Renal cortical epithelial cell (primary cell): Measurements from ENCODE around the gene TBCEL. TPM values are rescaled to one million over a fixed set of nuclear protein-coding genes. Genes with fewer than 3 reads are reported as not detected.
"Not testable (repeated sequence)": the region's sequence is repeated elsewhere in the genome, so short reads cannot be mapped to it uniquely, and the experiment has no call there.

Source experiments
- DNase-seq: peaks from one replicate; pipeline ENCODE4 v3.0.0-alpha.2; 2011; ENCODE audit warnings: low read depth
- total RNA-seq: library from RNA; depleted of rRNA; stranded (reverse); fragments of >200 nt; gene quantifications from 2 replicates; pipeline ENCODE4 v1.2.3, GENCODE V29; 2014

TBCEL gene, protein sequence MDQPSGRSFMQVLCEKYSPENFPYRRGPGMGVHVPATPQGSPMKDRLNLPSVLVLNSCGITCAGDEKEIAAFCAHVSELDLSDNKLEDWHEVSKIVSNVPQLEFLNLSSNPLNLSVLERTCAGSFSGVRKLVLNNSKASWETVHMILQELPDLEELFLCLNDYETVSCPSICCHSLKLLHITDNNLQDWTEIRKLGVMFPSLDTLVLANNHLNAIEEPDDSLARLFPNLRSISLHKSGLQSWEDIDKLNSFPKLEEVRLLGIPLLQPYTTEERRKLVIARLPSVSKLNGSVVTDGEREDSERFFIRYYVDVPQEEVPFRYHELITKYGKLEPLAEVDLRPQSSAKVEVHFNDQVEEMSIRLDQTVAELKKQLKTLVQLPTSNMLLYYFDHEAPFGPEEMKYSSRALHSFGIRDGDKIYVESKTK
- total RNA-seq, result 15.5 and 44.4 TPM in 2 replicates

DNA sequence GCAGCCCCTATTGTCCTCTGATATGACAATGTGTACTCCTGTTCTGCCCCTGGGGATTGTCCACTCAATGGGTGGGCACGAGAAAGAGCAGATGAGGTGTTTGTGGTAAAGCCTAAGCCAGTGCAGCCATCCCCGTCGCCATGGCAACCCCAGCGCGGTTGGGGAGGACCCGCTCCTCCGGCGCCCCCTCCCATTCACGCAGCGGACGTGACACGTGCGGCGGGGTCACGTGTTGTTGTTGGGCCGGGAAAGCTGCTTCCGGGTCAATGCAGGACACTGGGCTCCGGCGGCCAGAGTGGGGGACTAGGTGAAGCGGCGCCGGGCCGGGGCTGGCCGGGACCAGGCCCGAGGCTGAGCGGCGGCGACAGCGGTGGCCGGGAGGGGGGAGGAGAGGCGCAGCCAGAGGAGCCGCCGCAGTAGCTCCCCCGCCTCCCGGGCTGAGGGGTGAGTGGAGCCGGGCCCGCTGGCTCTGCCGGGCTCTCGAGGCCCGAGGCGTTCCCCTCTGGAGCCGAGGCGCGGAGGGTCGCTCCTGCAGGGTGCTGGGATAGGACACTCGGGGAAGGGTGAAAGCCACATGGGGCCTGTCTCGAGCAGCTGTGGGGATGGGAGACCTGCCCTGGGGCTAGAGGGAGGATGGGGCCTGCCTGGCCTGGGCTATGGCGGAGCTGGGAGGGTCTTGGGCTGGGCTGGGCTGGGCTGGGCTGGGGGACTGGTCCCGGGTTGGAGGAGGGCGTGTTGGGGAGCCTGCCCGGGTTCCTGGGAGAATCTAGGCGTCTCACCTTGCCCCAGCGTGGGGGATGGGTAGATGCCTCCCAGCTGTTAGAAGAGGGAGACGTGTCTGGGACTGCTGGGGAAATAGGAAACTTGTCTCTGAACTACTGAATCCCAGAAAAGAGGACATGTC, at the start of gene TBCEL:
TSS of gene TBCEL (plus strand) at position 255 of the 904 bp plus-strand sequence. CDS start 21,589 bp downstream, outside the sequence.
- DNase-seq, result peak; percentile 43

DNA sequence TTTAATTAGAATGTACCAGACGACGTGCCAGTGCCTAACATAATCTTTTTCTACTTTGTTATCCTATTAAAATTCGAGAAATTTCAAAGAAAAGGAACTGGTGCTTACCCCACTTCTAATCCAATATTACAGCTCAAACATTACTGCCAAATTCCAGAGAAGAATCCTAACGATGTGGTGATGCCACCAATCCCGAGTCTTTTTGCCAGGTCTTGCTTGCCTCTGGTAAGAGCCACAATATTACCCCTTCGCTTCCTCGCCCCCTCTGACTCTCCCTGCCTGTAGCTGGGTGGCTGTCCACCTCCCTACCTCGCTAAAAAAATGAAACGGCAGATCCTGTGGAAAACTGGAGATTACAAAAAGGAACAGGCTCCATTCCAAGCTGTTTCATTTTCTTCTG, 49.4 kb upstream of the TBCEL start:
- DNase-seq, result no peak

DNA sequence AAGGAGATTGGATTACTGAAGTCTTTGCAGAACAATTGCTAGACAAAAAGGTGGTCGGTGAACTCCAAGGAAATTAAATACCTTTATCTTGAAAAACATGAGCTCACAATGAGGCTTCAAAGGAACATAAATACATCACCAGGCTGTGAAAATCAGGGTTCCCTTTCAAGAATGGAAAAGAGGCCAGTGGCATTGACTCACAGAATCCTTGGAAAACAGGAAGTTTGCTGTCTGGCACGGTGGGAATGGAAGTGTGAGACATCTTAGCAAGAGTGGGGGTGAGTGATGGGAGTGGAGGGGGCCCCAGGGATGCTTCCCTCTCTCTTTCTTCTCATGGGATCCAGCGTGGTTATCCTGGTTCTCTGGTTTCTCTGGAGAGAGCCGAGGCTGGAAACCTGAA, 48.9 kb upstream of the TBCEL start:
- DNase-seq, result no peak

DNA sequence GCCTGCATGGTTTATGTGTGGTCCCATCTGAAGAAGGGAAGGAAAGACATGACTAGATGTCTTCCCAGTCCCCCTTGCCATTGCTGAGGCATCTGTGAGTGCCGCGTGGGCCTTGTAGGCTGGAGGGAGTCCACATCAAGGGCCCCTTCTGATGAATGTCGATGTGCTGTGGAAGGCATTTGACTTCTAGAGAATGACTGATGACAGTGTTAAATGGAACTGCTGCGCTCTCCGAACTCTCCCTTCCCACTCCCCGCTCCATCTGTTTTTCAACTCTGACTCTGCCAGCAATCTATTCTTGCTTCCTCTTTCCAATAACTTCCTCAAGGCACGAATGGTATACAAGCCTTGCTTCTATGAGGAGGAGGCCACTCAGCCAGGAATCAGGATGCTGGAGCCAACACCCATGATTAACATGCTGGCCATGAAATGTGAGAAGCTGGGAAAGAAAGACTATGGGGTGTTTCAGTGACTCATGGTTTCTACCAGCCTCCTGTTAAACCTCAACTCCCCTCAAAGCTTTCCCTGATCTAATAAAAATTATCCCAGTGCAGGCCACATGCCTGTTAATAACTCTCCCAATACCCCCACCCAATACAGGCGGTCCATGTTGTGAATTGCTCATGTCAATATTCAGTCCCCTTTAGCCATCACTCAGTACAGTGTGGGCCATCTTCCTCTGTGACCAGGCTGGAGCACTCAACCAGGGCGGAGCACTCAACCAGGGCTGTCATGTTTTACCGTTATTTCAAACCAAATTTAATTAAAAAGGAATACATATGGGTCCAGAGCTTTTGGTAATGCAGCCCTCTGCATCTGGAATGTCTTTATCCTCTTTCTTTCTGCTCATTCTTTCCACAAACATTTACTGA, 46.4 kb upstream of the TBCEL start:
- no peak for DNase-seq

DNA sequence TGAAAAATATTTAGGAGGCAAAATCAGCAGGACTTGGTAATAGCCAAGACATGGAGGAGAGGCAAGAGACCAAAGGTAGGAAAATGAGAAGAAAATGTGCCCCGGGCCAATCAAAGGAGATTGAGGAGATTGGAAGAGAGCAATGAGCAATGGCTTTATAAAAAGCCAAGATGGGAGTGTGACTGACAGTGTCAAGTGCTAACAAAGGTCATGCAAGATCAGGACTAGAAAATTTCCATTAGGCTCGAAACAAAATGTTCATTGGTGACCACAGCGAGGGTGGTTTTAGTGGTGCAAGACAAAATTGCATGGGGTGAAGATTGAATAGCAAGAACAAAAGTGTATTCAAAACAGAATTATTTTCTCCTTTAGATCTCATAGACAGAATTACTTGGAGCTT, 45.2 kb upstream of the TBCEL start:
- DNase-seq, result no peak

DNA sequence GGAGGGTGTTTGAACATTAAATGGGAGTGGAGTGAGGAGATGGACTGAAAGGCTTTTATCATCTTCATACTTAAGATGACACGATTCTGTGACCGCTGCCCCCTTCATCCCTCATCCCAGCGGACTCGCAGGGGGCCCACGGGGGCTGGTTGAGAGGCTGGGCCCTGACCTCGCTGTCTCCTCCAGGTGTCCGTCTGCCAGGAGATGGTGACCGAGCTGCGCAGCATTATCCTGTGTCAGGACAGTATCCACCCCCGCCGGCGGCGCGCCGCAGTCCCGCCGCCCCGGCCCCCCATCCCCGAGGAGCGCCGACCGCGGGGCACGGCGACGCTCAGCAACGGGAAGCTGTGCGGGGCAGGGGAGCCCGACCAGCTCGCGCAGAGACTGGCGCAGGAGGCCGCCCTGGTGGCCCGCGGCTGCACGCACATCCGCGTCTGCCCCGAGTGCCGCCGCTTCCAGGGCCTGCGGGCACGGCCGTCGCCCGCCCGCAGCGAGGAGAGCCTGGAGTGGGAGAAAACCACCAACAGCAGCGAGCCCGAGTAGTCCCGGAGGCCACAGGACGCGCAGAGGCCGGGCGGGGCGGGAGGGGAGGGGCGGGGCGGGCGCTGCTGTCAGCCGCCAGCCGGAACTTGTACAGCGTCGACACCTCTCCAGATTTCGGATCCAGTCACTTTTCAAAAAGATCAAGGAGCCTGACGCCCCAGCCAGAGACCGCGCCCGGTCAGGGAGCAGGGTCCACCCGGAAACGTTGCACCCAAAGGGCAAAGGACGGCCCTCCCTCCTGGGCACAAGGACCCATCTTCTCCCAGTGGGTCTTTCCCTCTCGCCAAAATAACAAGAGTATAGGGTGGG, 38.0 kb upstream of the TBCEL start:
- DNase-seq, result peak; percentile 3

DNA sequence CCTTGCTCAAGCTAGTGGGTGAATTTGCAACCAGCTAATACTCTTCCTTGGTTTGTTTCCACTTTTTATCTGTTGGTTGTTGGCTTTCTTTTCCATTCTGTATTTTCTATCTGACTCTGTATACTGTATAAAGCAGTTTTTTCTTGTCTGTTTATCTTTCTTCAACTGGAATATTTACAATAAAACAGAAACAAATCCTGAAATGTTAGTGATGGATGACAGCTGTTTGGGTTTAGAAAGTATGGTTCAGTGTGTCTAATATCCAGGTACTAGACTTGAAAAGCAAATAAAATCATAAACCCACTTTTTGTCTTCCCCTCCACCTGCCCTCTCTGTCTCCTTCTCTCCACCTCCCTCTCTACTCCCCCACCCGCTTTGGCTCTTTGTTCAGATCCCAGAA, 35.3 kb upstream of the TBCEL start:
- DNase-seq, result no peak

DNA sequence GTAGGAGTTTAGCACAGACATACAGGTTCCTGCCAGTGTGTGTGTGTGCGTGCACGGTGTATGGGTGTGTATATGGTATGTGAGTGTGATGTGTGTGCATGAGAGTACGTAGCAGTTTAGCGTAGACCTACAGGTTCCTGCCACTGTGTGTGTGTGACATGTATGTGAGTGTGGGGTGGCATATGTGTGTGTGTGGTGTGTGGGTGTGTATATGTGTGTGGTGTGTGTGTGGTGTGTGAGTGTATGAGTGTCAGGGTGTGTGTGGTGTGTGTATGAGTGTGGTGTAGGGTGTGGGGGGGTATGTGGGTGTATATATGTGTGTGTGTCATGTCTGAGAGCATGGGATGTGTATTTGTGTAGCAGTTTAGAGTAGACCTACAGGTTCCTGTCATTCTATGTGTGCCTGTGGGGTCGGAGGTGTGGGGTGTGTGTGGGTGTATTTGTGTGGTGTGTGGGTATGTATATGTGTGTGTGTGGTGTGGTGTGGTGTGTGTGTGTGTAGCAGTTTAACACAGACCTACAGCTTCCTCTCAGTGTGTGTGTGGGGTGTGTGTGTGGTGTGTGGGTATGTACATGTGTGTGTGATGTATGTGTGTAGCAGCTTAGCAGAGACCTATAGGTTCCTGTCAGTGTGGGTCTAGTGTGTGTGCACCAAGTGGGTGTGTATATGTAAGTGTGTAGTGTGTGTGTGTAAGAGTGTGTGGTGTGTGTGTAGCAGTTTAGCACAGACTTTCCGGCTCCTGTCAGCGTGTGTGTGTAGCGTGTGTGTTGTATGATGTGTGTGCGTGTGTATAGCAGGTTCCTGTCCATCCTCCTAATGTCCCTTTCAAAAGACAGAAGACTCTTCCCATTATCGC, 31.8 kb upstream of the TBCEL start:
- no peak for DNase-seq

DNA sequence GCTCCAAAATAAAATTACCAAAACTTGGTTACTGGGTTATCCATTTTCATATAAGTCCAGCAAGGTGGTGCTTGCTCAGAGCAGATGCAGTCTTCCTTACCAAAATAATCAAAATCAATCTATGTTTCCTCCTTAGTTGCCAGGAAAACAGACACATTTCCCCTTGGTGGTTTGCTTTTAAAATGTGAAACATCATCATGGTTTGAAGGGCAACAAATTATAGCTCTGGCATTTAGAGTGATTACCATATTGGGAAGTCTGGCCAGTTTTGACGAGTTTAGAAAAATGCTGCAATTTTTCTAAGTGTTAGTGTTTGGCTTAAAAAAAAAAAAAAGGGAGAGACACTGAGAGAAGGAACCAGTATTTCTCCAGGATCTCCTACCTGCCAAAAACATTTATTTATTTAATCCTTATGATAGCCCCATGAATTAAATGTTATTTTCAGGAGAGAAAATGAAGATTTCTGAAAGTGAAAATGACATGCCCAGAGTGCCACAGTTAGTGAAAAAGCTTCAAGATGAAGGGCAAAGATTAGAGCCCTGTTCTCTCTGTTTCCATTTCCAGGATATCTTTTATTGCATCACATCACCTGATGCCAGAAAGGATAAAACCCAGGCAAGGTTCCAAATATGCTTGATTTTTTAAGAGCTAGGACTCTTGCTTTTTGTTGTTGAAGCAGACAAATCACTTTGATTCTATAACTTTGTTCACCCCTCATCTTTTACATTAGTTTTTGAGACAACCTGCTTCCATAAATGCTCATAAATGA, 29.6 kb upstream of the TBCEL start:
- no peak for DNase-seq

DNA sequence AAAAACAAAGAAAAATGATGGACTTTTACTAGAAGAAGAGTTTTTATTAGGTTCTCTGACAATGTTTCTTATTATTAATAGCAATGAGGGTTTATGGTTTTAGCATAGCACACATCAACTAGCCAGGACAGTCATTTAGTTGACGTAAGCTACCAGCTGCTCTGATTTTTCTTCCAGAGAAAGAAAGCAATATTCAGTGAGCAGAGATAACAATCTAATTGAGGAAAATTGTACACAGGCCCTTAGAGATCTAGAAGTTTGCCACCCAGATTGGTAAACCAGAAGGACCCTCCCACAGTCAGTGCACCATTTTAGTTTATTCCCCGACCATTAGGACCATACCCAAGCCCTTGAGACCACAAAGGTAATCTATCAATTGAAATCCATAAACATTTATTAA, 28.7 kb upstream of the TBCEL start:
- DNase-seq, result no peak

DNA sequence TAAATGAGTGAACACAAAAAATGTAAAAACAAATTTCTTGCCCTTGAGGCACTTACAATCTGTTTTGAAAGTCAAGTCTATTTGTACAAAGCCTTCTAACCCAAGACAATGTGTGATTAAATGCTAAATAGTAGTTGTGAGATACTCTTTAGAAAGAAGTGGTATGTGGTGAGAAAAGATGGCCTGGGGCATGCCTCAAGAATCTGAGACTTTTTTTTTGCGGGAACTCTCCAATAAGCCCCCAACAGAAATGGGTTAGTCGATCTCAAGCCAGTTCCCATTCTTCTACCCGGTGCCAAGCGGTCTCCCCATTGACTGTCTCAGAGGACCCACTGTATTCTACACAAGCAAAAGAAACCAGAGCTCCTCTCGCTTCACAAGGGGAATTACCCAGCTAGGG, 26.9 kb upstream of the TBCEL start:
- DNase-seq, result no peak

DNA sequence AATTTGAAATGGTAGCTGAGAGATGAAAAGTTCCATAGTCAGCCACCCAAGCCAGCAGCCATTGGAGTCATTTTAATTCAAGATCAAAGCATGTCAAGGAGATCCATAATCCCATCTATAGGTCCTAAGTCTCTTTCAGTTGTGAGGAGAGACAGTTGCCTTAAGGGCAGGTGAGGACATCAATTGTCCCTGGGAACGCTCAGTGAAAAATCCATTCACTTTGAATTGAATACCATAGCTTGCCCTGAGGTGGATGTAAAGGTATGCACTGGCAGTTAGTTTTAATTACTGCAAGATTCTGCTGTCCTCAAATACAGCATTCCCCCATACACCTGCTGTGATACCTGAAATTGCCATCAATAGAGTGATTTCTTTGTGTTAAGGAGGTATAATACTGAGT, 25.3 kb upstream of the TBCEL start:
- no peak for DNase-seq

DNA sequence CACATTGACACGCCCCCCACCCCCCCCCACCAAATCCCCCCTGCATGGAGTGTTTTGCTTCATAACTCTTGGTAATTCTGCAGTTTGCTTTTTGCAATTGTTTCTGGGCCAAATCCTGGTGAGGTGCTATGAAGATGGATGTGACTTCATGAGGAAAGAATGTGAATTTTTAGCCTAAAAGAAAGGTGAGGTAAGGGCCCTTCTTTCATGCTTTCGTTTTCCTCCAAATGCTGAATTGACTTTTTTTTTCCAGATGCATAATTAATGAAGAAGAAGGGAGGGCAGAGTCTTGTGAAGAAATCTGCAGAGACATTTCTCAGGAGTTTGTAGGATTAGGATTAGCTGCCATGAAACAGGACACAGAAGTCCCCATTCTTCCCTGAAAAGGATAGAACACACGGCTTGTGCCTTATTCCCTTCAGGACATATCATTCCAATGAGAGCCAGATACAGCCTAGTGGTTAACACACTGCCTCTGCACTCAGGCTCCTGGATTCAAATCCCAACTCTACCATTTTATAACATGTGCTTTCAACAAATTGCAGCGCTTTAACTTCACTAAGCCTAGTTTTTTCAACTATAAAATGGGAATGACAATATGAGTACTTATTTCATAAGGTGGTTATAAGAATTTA, 19.6 kb upstream of the TBCEL start:
- no peak for DNase-seq

DNA sequence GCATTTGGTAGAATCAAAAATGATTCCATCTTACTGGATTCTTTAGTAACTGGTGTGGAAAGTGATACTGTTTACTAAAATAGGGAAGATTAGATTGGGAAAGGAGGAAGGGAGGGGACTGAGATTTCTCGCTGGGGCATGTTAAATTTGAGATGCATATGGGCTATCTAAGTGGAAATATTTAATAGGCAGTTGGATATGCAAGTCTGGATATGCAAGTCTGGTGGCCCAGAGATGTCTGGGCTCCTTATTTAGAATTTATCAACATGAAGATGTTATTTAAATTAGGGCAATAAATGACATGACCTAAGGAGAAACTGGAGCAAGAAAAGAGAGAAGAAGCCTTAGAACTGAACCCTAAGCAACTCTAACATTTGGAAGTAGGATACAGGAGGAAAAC, 17.0 kb upstream of the TBCEL start:
- DNase-seq, result no peak

DNA sequence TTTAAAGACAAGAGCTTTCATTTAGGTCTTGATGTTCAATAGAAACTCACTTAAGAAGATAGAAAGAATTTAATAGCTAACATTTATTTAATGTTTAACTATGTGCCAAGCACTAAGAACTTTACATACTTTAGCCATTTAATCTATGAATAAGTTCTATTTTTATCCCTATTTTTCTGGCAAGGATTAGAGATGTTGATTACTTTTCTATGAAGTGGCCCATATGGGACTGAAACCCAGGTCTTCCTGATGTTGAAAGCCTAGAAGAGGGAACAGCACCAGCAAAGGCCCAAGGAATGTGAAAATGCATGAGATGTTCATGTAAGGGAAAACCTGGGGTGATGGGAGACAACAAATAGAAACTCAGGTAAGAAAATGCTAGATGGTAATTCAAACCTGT, 15.4 kb upstream of the TBCEL start:
- DNase-seq, result no peak

DNA sequence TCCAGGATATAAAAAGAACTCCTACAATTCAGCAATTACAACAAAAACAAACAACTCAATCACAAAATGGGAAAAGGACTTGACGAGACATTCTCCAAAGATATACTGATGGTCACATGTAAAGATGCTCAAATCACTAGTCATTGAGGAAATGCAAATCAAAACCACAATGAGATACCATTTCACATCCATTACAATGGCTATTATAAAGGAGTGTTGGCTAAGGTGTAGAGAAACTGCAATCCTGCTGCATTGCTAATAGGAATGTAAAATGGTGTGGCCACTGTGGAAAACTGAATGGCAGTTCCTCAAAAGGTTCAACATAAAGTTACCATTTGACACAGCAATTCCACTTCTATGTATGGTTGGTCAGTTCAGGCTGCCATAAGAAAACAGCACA, 11.8 kb upstream of the TBCEL start:
- DNase-seq, result peak; percentile 2

DNA sequence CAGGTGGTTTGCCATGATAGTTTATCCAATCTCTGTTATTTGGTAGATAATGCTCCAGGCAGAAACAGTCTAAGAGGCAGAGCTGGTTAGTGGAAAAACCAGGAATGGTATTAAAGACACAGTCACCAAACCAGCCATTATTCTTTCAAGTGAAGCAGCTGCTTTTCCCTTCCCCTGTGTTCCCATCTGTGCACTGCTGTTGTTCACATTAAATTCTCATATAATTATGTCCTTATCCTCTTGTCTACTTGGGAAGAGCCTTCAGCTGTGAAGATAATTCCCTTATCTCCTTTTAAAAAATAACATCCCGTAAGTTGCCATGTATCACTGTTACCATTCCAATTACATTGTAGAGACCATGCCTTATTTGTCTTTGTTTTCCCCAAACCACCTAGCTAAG, 5.2 kb upstream of the TBCEL start:
- DNase-seq, result no peak

DNA sequence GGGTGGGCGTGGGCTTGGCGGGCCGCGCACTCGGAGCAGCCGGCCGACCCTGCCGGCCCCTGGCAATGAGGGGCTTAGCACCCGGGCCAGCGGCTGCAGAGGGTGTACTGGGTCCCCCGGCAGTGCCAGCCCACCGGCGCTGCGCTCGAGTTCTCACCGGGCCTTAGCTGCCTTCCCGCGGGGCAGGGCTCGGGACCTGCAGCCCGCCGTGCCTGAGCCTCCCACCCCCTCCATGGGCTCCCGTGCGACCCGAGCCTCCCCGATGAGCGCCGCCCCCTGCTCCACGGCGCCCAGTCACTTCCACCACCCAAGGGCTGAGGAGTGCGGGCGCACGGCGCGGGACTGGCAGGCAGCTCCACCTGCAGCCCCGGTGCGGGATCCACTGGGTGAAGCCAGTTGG, 2.2 kb upstream of the TBCEL start:
- DNase-seq, result not testable (repeated sequence)

DNA sequence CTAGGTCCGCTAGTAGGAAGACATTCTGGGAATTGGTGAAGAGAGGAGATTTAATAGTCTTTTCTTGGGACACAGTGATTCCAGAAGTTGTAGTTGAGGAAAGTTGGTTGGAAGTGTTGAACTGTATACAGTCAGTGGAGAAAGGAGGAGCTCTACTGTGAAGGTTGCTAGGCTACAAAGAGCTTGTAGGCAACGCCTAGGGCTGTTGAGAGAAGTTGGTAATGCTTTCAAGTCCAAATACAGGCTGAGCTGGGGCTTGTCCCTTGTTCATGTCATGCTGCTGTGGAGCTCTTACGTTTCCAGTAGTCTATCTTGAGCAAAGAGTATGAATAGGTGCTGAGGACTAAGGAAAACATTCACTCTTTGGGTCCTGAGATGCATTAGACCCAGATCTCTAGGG, 1.1 kb downstream of the TBCEL start:
- peak; percentile 51 for DNase-seq
